Mesendoderm (in vitro differentiated cells): ENCODE data around the gene NDUFB5.
"Not testable (repeated sequence)": the region's sequence is repeated elsewhere in the genome, so short reads cannot be mapped to it uniquely, and the experiment has no call there.

Experiments used
- DNase-seq: peaks from one replicate; pipeline ENCODE4 v3.0.0; 2013
- H2AK5ac ChIP-seq: 2 replicates; pipeline ENCODE4 v1.6.1; 2013; ENCODE audit warnings: low read length, inconsistent platforms
- H2BK120ac ChIP-seq: 2 replicates; pipeline ENCODE4 v1.6.1; 2013; ENCODE audit warnings: low read depth, mild to moderate bottlenecking, low read length, moderate library complexity, mixed read lengths
- H2BK15ac ChIP-seq: replicated peaks from 2 replicates; pipeline ENCODE4 v1.6.1; 2013; ENCODE audit warnings: low read depth, mild to moderate bottlenecking, moderate library complexity
- H2BK5ac ChIP-seq: 2 replicates; pipeline ENCODE4 v1.6.1; 2013; ENCODE audit warnings: low read length, inconsistent platforms
- H3K18ac ChIP-seq: 2 replicates; pipeline ENCODE4 v1.6.1; 2013; ENCODE audit warnings: mild to moderate bottlenecking, low read length, mixed read lengths
- H3K23ac ChIP-seq: one replicate; pipeline ENCODE4 v1.6.1; 2013; ENCODE audit warnings: low read length
- H3K27ac ChIP-seq: 2 replicates; pipeline ENCODE4 v1.5.1; 2013; ENCODE audit warnings: low read depth, mild to moderate bottlenecking, inconsistent platforms, low read length, moderate library complexity
- H3K27me3 ChIP-seq: 2 replicates; pipeline ENCODE4 v1.6.1; 2013; ENCODE audit warnings: low read length, control low read depth, mild to moderate bottlenecking, inconsistent platforms; ENCODE audit not compliant: insufficient read depth, poor library complexity
- H3K36me3 ChIP-seq: 2 replicates; pipeline ENCODE4 v1.6.1; 2013; ENCODE audit warnings: low read length, inconsistent platforms; ENCODE audit not compliant: control insufficient read depth, insufficient read depth
- H3K4ac ChIP-seq: one replicate; pipeline ENCODE4 v1.6.1; 2013; ENCODE audit warnings: low read depth, mild to moderate bottlenecking, low read length, moderate library complexity
- H3K4me1 ChIP-seq: 2 replicates; pipeline ENCODE4 v1.6.1; 2013; ENCODE audit warnings: low read depth, low read length, inconsistent platforms; ENCODE audit not compliant: control insufficient read depth
- H3K4me2 ChIP-seq: 2 replicates; pipeline ENCODE4 v1.6.1; 2013; ENCODE audit warnings: low read length
- H3K4me3 ChIP-seq: 2 replicates; pipeline ENCODE4 v1.5.1; 2013; ENCODE audit warnings: mild to moderate bottlenecking, low read length
- H3K56ac ChIP-seq: one replicate; pipeline ENCODE4 v1.6.1; 2013; ENCODE audit warnings: low read length
- H3K79me1 ChIP-seq: 2 replicates; pipeline ENCODE4 v1.6.1; 2013; ENCODE audit warnings: low read length, inconsistent platforms
- H3K79me2 ChIP-seq: 2 replicates; pipeline ENCODE4 v1.6.1; 2013; ENCODE audit warnings: mild to moderate bottlenecking, low read length; ENCODE audit not compliant: control insufficient read depth, insufficient read depth
- H3K9ac ChIP-seq: 2 replicates; pipeline ENCODE4 v1.6.1; 2013; ENCODE audit warnings: low read length, inconsistent platforms
- H4K5ac ChIP-seq: one replicate; pipeline ENCODE4 v1.6.1; 2013; ENCODE audit warnings: low read length
- H4K8ac ChIP-seq: one replicate; pipeline ENCODE4 v1.6.1; 2013; ENCODE audit warnings: low read depth, mild to moderate bottlenecking, control low read depth, low read length, moderate library complexity
- WGBS: extraction: QIAGEN DNeasy Blood & Tissue Kit; methylation state at CpG from one replicate; pipeline ENCODE4 v1.1.7; 2013; ENCODE audit warnings: low lambda C conversion rate, missing lambda C conversion rate; ENCODE audit not compliant: insufficient coverage; ENCODE audit errors: extremely low coverage; 5-methylcytosine and 5-hydroxymethylcytosine counted together

NDUFB5 gene

DNA sequence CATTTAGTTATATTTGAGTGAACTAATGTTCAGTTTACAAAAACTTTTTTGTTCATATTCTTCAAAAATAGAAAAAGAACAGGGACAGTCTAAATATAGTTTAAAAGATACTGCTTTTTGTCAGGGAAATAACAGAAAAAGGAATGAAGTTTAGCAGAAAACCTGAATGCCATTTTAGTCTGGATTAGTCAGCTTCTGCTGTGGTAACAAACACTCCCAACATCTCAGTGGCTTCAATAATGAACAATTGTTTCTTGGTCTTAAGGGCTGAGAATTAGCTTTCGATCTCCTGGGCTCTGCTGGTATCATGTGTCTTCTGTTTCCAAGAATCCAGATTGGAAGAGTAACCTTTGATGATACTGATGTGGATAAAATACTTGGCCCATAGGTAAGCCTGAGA lies 35.9 kb downstream of the NDUFB5 start:
- Histone ChIP-seq H3K4me1 (no peaks in the 10 kb centered on the region), H3K23ac (no peak overlapping the region), H2AK5ac (no peak overlapping the region), H3K56ac (no peak overlapping the region), H4K5ac (no peak overlapping the region), H4K8ac (no peak overlapping the region), H3K9ac (no peak overlapping the region), H3K18ac (no peak overlapping the region), H3K27ac (no peak overlapping the region), H3K79me1 (no peaks in the 10 kb centered on the region), H3K36me3 (no peaks in the 10 kb centered on the region), H2BK15ac (no peak overlapping the region), H3K4ac (no peak overlapping the region), H2BK120ac (no peak overlapping the region), H3K4me2 (no peak overlapping the region), H2BK5ac (no peak overlapping the region), H3K79me2 (no peaks in the 10 kb centered on the region), H3K27me3 (no peaks in the 10 kb centered on the region), H3K4me3 (no peak overlapping the region)
- no CpG with 5 or more reads among the region's 1 CpG for WGBS
- DNase-seq: no peak

DNA sequence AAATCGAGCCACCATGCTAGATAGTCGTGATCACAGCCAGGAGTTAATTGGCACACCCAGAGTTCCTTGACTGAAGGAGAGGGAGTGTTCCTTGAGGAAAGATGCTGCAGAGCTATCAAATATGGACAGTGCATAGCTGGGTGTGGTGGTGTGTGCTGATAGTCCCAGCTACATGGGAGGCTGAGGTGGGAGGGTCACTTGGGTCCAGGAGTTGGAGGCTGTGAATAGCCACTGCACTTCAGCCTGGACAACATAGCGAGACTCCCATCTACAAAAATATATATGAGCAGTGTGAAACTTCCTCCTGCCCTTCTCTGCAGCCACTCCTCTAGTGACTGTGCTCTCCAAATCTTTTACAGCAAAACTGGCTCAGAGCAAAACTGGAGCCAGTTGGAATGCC lies 38.3 kb downstream of the NDUFB5 start:
- H3K27ac ChIP-seq: no peak overlapping the region

DNA sequence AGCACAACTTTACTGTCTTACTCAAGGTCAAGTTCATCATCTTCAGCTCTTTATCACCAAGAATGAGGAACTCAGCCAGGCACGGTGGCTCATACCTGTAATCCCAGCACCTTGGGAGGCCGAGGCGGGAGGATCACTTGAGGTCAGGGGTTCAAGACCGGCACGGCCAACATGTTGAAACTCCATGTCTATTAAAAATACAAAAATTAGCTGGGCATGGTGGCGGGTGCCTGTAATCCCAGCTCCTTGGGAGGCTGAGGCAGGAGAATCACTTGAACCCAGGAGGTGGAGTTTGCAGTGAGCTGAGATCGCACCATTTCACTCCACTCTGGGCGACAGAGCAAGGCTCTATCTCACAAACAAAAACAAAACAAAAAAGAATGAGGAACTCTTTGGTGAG lies 39.2 kb downstream of the NDUFB5 start:
- DNase-seq, H3K4me2 ChIP-seq, H3K27me3 ChIP-seq, H4K8ac ChIP-seq, H3K79me2 ChIP-seq, H3K56ac ChIP-seq, H2AK5ac ChIP-seq, H3K9ac ChIP-seq, H4K5ac ChIP-seq, H3K23ac ChIP-seq, H3K27ac ChIP-seq, H3K79me1 ChIP-seq, H3K36me3 ChIP-seq, H3K4ac ChIP-seq, H2BK5ac ChIP-seq, H2BK120ac ChIP-seq, H3K4me1 ChIP-seq, H2BK15ac ChIP-seq, H3K18ac ChIP-seq, H3K4me3 ChIP-seq: not testable (repeated sequence)
- no CpG with 5 or more reads among the region's 8 CpGs for WGBS

More for the DNA sequence above, 38.3 kb downstream of the NDUFB5 start:
- Histone ChIP-seq H4K8ac (no peak overlapping the region), H3K4me3 (no peak overlapping the region), H3K4me2 (no peak overlapping the region), H2BK120ac (no peak overlapping the region), H3K9ac (no peak overlapping the region), H3K56ac (no peak overlapping the region), H2BK15ac (no peak overlapping the region), H3K4ac (no peak overlapping the region), H4K5ac (no peak overlapping the region), H3K79me1 (no peaks in the 10 kb centered on the region), H3K23ac (no peak overlapping the region), H2BK5ac (no peak overlapping the region), H2AK5ac (no peak overlapping the region), H3K79me2 (no peaks in the 10 kb centered on the region), H3K18ac (no peak overlapping the region), H3K27me3 (no peaks in the 10 kb centered on the region), H3K36me3 (no peaks in the 10 kb centered on the region), H3K4me1 (no peaks in the 10 kb centered on the region)
- no peak for DNase-seq
- WGBS: no CpG with 5 or more reads among the region's 3 CpGs

DNA sequence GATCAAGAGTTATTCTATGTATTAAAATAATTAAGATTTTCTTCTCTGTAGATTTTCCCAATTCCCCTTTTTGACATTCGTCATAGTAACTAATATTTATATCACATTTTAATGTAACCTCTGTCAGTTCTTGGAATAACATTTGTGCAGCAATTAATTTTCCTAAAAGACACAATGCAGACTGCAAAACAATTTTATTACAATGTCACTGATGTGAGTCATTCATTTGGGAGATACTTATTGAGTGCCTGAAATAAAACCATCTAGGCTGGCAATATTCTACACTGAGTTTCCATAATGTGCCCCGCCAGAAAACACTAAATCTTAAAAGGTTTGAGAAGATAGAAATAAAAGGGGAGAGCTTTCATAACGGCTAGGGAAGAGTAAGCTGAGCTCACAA lies 41.6 kb downstream of the NDUFB5 start:
- no peak for DNase-seq
- no peak overlapping the region for H3K4me3 ChIP-seq
- H3K4ac ChIP-seq: no peak overlapping the region
- no peak overlapping the region for H2BK5ac ChIP-seq
- H2AK5ac ChIP-seq: no peak overlapping the region
- H3K4me1 ChIP-seq: no peaks in the 10 kb centered on the region
- WGBS: no CpG with 5 or more reads among the region's 3 CpGs
- no peak overlapping the region for H4K8ac ChIP-seq
- H4K5ac ChIP-seq: no peak overlapping the region
- no peaks in the 10 kb centered on the region for H3K27me3 ChIP-seq
- no peak overlapping the region for H3K56ac ChIP-seq
- H3K9ac ChIP-seq: no peak overlapping the region
- H2BK15ac ChIP-seq: no peak overlapping the region
- no peaks in the 10 kb centered on the region for H3K36me3 ChIP-seq
- H3K79me2 ChIP-seq: no peaks in the 10 kb centered on the region
- H2BK120ac ChIP-seq: no peak overlapping the region
- no peak overlapping the region for H3K27ac ChIP-seq
- no peak overlapping the region for H3K18ac ChIP-seq
- no peak overlapping the region for H3K4me2 ChIP-seq
- H3K23ac ChIP-seq: no peak overlapping the region
- H3K79me1 ChIP-seq: no peaks in the 10 kb centered on the region

DNA sequence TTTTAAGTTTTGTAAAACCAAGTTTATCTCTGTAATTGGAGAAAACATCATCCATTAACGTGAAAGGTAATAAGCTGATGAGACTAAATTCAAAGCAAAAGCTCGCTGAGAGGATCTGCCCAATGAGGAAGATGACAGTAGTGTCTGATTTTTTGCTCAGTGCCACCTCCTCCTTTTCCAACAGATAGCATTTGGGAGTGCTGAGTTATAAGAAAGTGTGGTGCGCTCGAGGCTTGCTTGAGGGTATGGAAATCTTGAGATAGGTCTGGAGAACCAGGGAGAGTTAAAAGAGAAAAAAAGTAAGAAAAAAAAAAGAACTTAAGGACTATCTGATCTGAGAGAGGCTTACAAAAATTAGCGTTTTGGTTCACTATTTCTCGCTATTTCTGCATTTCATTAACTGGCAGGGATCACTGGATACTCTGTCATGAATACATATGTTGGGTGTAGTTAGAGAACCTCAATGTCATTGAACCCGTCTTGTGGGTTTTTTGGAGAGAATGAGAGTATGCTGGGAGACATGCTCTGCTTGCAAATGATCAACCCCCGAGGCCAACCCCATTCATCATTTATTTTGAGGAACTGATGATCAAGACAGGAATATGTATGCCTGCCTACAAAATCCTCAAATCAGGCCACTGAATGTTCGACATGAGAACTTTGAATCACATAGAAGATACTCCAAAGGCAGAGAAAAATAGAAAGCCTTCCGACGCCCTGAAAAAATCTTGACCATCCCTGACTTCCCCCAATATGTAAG lies 47.3 kb downstream of the NDUFB5 start:
- Histone ChIP-seq H3K27ac (no peak overlapping the region), H3K56ac (peak overlapping the region; percentile 78), H3K79me2 (peaks cover 23% of the 10 kb centered on the region), H3K4me2 (peak overlapping the region; percentile 75), H3K36me3 (no peaks in the 10 kb centered on the region), H4K5ac (no peak overlapping the region), H3K4ac (no peak overlapping the region), H4K8ac (no peak overlapping the region), H3K18ac (peak overlapping the region; percentile 96), H3K23ac (no peak overlapping the region), H2BK120ac (no peak overlapping the region), H2BK5ac (no peak overlapping the region), H3K4me3 (no peak overlapping the region), H3K27me3 (no peaks in the 10 kb centered on the region), H3K4me1 (peaks cover 4% of the 10 kb centered on the region), H2AK5ac (no peak overlapping the region), H3K9ac (peak overlapping the region; percentile 73), H3K79me1 (peaks cover 7% of the 10 kb centered on the region), H2BK15ac (peak overlapping the region; percentile 89)
- no CpG with 5 or more reads among the region's 11 CpGs for WGBS
- DNase-seq: no peak
